ENCODE results near the gene UTP4. TPM values are rescaled to one million over a fixed set of nuclear protein-coding genes. Genes with fewer than 3 reads are reported as not detected.

The UTP4 gene
- total RNA-seq = 19.3 and 30.2 TPM in 2 replicates

DNA sequence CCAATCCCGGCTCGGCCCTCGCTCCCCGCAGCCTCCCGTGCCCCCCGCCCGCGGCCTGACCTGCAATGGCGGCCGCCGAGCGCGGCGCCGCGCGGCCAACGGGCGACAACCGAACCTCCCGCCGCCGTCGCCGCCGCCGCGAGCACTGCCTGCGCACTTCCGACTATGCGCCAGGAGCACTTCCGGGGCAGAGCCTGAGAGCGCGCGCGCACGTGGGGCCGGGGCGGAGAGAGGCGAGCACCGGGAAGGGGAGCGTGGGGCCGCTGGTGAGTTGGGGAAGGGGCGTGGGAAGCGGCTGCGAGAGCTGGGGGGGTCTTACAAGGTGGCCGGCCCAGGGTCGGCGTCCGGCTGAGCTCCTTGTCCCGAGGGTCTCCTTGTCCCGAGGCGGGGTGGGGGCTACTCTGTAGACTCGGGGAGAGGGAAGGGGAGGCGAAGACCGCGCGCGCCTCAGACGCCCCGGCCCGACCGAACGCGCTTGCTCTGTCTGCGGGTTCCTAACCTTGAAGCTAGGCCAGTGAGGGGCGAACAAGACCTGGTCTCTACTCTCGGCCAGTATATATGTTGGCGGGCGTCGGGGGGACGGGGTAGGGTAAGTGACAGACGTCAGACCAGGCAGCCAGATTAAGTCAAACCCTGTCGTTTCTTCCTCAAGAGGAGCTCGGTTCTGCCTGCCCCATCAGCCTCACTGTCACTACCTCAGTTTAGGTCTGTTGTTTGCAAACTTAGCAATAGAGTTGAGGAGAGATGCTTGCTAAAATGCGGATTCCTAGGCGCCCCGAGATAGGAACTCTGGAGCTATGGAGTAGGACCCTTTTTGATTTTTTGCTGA lies at the start of gene UTP4, which contains the start of gene CHTF8:
Gene UTP4, plus strand, starts transcription at position 226 of the 829 bp plus-strand sequence. CDS start 811 bp downstream, outside the sequence.
Gene CHTF8, minus strand, starts transcription at position 165 of the 829 bp plus-strand sequence. CDS start 11,130 bp downstream, outside the sequence.

DNA sequence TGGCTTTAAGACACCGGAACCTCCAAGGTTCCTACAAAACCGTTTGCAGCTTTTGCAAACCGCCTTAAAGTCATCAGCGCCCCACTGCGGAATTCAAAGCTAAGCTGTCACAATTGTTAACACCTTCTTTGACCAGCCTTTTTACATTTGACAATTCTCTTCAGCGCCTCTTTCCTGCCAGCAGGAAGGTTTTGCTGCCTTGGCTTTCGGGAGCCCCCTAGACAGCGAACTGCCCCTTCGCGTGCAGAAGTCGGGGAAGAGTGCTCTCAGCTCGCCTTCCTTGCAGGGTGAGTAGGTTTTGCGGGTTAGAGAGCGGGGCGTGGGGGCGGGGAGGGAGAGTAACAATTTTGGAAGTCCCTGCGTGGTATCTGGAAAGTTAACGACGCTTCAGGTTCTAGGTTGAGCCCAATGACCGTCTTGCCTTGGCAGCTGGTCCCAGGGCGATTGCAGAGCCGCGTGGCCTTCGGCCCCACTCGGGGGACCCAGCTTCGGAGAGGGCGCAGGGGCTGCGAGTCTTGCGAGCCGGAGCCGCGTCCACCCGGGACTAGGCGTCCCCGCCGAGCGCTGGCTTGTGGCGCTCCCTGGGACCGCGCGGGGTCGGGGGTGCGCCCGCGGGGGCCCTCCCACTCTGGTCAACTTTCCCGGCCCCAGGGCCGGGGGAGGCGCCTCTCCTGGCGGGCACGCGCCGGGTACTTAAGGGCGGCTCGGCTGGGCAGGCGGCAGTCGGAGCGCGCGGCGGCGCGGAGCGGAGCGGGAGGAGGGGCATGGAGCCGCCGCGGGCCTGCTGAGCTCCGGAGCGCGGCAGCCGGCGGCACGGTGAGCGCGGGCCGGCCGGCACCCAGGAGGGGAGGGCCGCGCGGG lies 26.7 kb upstream of the UTP4 start, which contains the start of gene HAS3:
Gene HAS3, plus strand, starts transcription at position 153 of the 861 bp plus-strand sequence. CDS start 3,743 bp downstream, outside the sequence.

DNA sequence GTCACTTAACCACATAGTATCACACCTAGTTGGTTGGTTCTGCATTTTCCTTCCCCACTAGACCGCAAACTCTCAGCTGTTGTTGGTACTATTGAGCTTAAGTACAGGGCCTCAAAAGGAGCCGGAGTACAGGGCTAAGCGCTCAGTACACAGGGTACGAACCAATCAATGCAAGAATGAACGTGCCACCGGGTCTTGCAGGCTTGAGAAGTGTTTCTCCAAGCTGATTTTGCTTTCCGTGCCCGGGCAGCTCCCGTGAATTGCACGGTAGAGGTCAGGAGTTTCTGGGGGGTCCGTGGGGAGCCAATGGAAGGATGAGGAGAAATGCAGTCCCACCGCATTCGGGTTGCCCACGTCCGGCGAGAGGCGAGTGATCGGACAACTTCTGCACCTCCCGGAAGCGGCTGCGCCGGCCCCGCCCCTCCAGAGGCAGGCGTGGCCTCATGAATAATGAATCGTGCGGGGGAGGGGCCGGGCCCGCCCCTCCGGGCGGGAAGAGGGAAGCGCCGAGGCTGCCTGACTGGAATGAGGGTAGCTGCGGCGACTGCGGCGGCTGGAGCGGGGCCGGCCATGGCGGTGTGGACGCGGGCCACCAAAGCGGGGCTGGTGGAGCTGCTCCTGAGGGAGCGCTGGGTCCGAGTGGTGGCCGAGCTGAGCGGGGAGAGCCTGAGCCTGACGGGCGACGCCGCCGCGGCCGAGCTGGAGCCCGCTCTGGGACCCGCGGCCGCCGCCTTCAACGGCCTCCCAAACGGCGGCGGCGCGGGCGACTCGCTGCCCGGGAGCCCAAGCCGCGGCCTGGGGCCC lies 54.4 kb downstream of the UTP4 start, which contains the start of gene SNTB2:
Gene SNTB2, plus strand, starts transcription at position 523 of the 804 bp plus-strand sequence. Its CDS starts 3 bp downstream, at position 526.

Other genes with a start within 250 kb of the UTP4 start
- 0.05 TPM in 1 of 2 replicates, not detected in the other for gene HAS3, start 27.0 kb upstream of the UTP4 start, total RNA-seq
- 79.6 and 84.0 TPM in 2 replicates for gene CHTF8, start 61 bp upstream of the UTP4 start, total RNA-seq
- 31.5 and 34.5 TPM in 2 replicates for gene SNTB2, start 54.5 kb downstream of the UTP4 start, total RNA-seq
- gene VPS4A, start 178.7 kb downstream of the UTP4 start, total RNA-seq = 24.6 and 32.1 TPM in 2 replicates
- 14.8 and 17.0 TPM in 2 replicates for gene PDF, start 197.9 kb downstream of the UTP4 start, total RNA-seq
- gene COG8, start 206.9 kb downstream of the UTP4 start, total RNA-seq = 42.7 and 52.4 TPM in 2 replicates
- 13.4 and 18.2 TPM in 2 replicates for gene NIP7, start 207.1 kb downstream of the UTP4 start, total RNA-seq
- not detected in 2 replicates for gene TMED6, start 219.1 kb downstream of the UTP4 start, total RNA-seq

All from cardiac ventricle fibroblast (primary cell).